GM12873 (cell line): ENCODE data around the gene SMARCAD1.

ENCODE experiments used
- CTCF ChIP-seq: IDR thresholded peaks from 2 replicates; pipeline ENCODE4 v1.5.1; 2012; ENCODE audit warnings: low read depth, mild to moderate bottlenecking, moderate library complexity, low read length, control low read depth; ENCODE audit not compliant: insufficient read depth; ENCODE audit errors: missing control alignments

The SMARCAD1 gene

GRCh38 chr4:94325835-94326234 lies 118.2 kb downstream of the SMARCAD1 start:
- no peak for TF ChIP-seq CTCF

GRCh38 chr4:94329933-94330332 lies 122.3 kb downstream of the SMARCAD1 start:
- no peak for TF ChIP-seq CTCF

- TF ChIP-seq CTCF = peak; percentile 14
Observed at GRCh38 chr4:94332983-94333590, 125.4 kb downstream of the SMARCAD1 start.

GRCh38 chr4:94333866-94334265 lies 126.2 kb downstream of the SMARCAD1 start:
- TF ChIP-seq CTCF = no peak

GRCh38 chr4:94334476-94334875 lies 126.8 kb downstream of the SMARCAD1 start:
- TF ChIP-seq CTCF = no peak

- no peak for TF ChIP-seq CTCF
Observed at GRCh38 chr4:94334962-94335361, 127.3 kb downstream of the SMARCAD1 start.

- no peak for TF ChIP-seq CTCF
Observed at GRCh38 chr4:94336303-94336702, 128.6 kb downstream of the SMARCAD1 start.
